T-helper 17 cell (primary cell): ENCODE measurements around the gene DDX59. TPM values are rescaled to one million over a fixed set of nuclear protein-coding genes. Genes with fewer than 3 reads are reported as not detected.

Source experiments
- ATAC-seq: fragments of 150-1000 bp; cut with Tn5 transposase; 2 replicates; pipeline ENCODE4 v1.10.0; 2021; ENCODE audit warnings: mild to moderate bottlenecking, moderate library complexity
- DNase-seq, 3 donors: peaks; one replicate each; pipeline versions ENCODE4 v3.0.0 to v3.0.0-alpha.2; 2020 to 2021
- H3K9me3 ChIP-seq: one replicate; pipeline ENCODE4 v1.7.0; 2013; ENCODE audit warnings: low read length, mild to moderate bottlenecking; ENCODE audit not compliant: control insufficient read depth, poor library complexity, severe bottlenecking
- H3K27ac Mint-ChIP-seq: one replicate; pipeline ENCODE4 v1.8.0; 2022; ENCODE audit warnings: mild to moderate bottlenecking, moderate library complexity, mixed read lengths
- H3K27me3 Mint-ChIP-seq: one replicate; pipeline ENCODE4 v1.8.0; 2022; ENCODE audit warnings: mixed read lengths
- H3K36me3 Mint-ChIP-seq: one replicate; pipeline ENCODE4 v1.8.0; 2022; ENCODE audit warnings: low read depth, mixed read lengths
- H3K4me1 Mint-ChIP-seq: one replicate; pipeline ENCODE4 v1.8.0; 2022; ENCODE audit warnings: mild to moderate bottlenecking, mixed read lengths
- H3K4me3 Mint-ChIP-seq: one replicate; pipeline ENCODE4 v1.8.0; 2022; ENCODE audit warnings: mild to moderate bottlenecking, moderate library complexity, mixed read lengths
- total RNA-seq, 4 donors: library from RNA in 2 of 4; stranded (reverse) in 2 of 4; gene quantifications; one replicate each; pipeline ENCODE4 v1.2.3 and lab custom pipeline; 2022 to 2026

DDX59 gene
- total RNA-seq, 2 donors from 2014 or later = 24.0 to 29.4 TPM

- no peaks in the 10 kb centered on the region for H3K27me3 Mint-ChIP-seq
- H3K36me3 Mint-ChIP-seq = no peaks in the 10 kb centered on the region
- H3K4me1 Mint-ChIP-seq = no peaks in the 10 kb centered on the region
- H3K9me3 ChIP-seq = no peaks in the 10 kb centered on the region
- no peak overlapping the region for H3K27ac Mint-ChIP-seq
- no peak overlapping the region for H3K4me3 Mint-ChIP-seq
- DNase-seq = no peak
- ATAC-seq = no peak
Measured at GRCh38 chr1:200610846-200611245, 58.9 kb downstream of the DDX59 start.

GRCh38 chr1:200602632-200603031, 67.1 kb downstream of the DDX59 start:
- DNase-seq (no peak), ATAC-seq (no peak)
- Mint-ChIP-seq H3K27me3 (no peaks in the 10 kb centered on the region), H3K36me3 (no peaks in the 10 kb centered on the region), H3K27ac (no peak overlapping the region), H3K4me1 (no peaks in the 10 kb centered on the region), H3K4me3 (no peak overlapping the region)
- H3K9me3 ChIP-seq = no peaks in the 10 kb centered on the region

Other genes with a start within 250 kb of the DDX59 start
- under 1 TPM; 0.08 to 0.12 TPM for gene KIF14, start 49.2 kb downstream of the DDX59 start, total RNA-seq
- gene CAMSAP2, start 69.0 kb upstream of the DDX59 start, total RNA-seq = 1 to 10 TPM; 2.8 to 3.1 TPM
- gene GPR25, start 203.1 kb upstream of the DDX59 start, total RNA-seq = 10 to 100 TPM; 10.9 to 18.3 TPM
- gene INAVA, start 225.0 kb upstream of the DDX59 start, total RNA-seq = under 1 TPM; 0.25 to 0.39 TPM